Astrocyte (in vitro differentiated cells and primary cell): ENCODE results near the gene OBSL1. TPM values are rescaled to one million over a fixed set of nuclear protein-coding genes. Genes with fewer than 3 reads are reported as not detected.

ENCODE experiments used
- DNase-seq: peaks from one replicate; pipeline ENCODE4 v3.0.0-alpha.2; 2010; ENCODE audit warnings: low read depth
- FAIRE-seq: peaks from 2 replicates; lab custom pipeline; 2011; peaks lifted over from hg19 to GRCh38; lab: Jason Lieb, UNC
- H2AFZ ChIP-seq: 2 replicates; pipeline ENCODE4 v1.6.0; 2012; ENCODE audit warnings: low read depth, low read length, inconsistent platforms
- H3K27ac ChIP-seq: 2 replicates; pipeline ENCODE4 v1.5.1; 2011; ENCODE audit warnings: low read depth, low read length, inconsistent platforms
- H3K27me3 ChIP-seq: 2 replicates; pipeline ENCODE4 v1.6.0; 2011; ENCODE audit warnings: low read length, inconsistent platforms; ENCODE audit not compliant: insufficient read depth
- H3K36me3 ChIP-seq: 2 replicates; pipeline ENCODE4 v1.5.1; 2011; ENCODE audit warnings: low read length, inconsistent platforms; ENCODE audit not compliant: insufficient read depth
- H3K4me1 ChIP-seq: 2 replicates; pipeline ENCODE4 v1.5.1; 2011; ENCODE audit warnings: low read length, inconsistent platforms; ENCODE audit not compliant: insufficient read depth
- H3K4me2 ChIP-seq: 2 replicates; pipeline ENCODE4 v1.6.0; 2012; ENCODE audit warnings: low read length, inconsistent platforms
- H3K4me3 ChIP-seq: 2 replicates; pipeline ENCODE4 v1.5.1; 2011; ENCODE audit warnings: low read depth, mild to moderate bottlenecking, low read length, inconsistent platforms; ENCODE audit not compliant: insufficient read depth
- H3K79me2 ChIP-seq: 2 replicates; pipeline ENCODE4 v1.6.0; 2012; ENCODE audit warnings: mild to moderate bottlenecking, low read length, inconsistent platforms; ENCODE audit not compliant: insufficient read depth
- H3K9ac ChIP-seq: 2 replicates; pipeline ENCODE4 v1.6.0; 2012; ENCODE audit warnings: mild to moderate bottlenecking, low read length, inconsistent platforms
- H3K9me3 ChIP-seq: 2 replicates; pipeline ENCODE4 v1.5.1; 2012; ENCODE audit warnings: low read depth, mild to moderate bottlenecking, low read length, inconsistent platforms; ENCODE audit not compliant: insufficient read depth
- H4K20me1 ChIP-seq: 2 replicates; pipeline ENCODE4 v1.6.0; 2012; ENCODE audit warnings: low read length, inconsistent platforms; ENCODE audit not compliant: insufficient read depth
- H3K27ac Mint-ChIP-seq: one replicate; pipeline ENCODE4 v1.8.0; 2021; ENCODE audit warnings: mild to moderate bottlenecking, mixed read lengths; ENCODE audit not compliant: unreplicated experiment
- H3K27me3 Mint-ChIP-seq: one replicate; pipeline ENCODE4 v1.8.0; 2021; ENCODE audit warnings: low read depth, mixed read lengths; ENCODE audit not compliant: unreplicated experiment
- H3K36me3 Mint-ChIP-seq: one replicate; pipeline ENCODE4 v1.8.0; 2021; ENCODE audit warnings: low read depth, mixed read lengths; ENCODE audit not compliant: unreplicated experiment
- H3K4me1 Mint-ChIP-seq: one replicate; pipeline ENCODE4 v1.8.0; 2021; ENCODE audit warnings: low read depth, mixed read lengths; ENCODE audit not compliant: unreplicated experiment
- H3K4me3 Mint-ChIP-seq: one replicate; pipeline ENCODE4 v1.8.0; 2021; ENCODE audit warnings: mild to moderate bottlenecking, moderate library complexity, mixed read lengths; ENCODE audit not compliant: unreplicated experiment
- H3K9me3 Mint-ChIP-seq: one replicate; pipeline ENCODE4 v1.8.0; 2021; ENCODE audit warnings: mild to moderate bottlenecking, mixed read lengths; ENCODE audit not compliant: unreplicated experiment
- EZH2 ChIP-seq: IDR thresholded peaks from 2 replicates; pipeline ENCODE4 v1.6.1; 2012; ENCODE audit warnings: mild to moderate bottlenecking, low read length, inconsistent platforms; ENCODE audit not compliant: insufficient read depth
- total RNA-seq: library from RNA; stranded (reverse); gene quantifications from 2 replicates; pipeline ENCODE4 v1.2.1, GENCODE V29; 2021
- TF ChIP-seq, protein P1 (sequence below): IDR thresholded peaks from 2 replicates; pipeline ENCODE4 v1.5.1; 2011; ENCODE audit warnings: low read depth, mild to moderate bottlenecking, inconsistent platforms, low read length, moderate library complexity; ENCODE audit not compliant: insufficient read depth

OBSL1 gene
- total RNA-seq, 1 donor from 2014 or later = 77.5 TPM

GRCh38 chr2:219559156-219559915, 12.0 kb downstream of the OBSL1 start:
- Histone ChIP-seq H3K9ac (no peak overlapping the region), H4K20me1 (peaks cover 8% of the 10 kb centered on the region), H3K27ac (no peak overlapping the region), H3K36me3 (no peaks in the 10 kb centered on the region), H3K79me2 (no peaks in the 10 kb centered on the region), H3K9me3 (no peaks in the 10 kb centered on the region), H2AFZ (no peak overlapping the region), H3K4me2 (no peak overlapping the region), H3K27me3 (no peaks in the 10 kb centered on the region), H3K4me1 (no peaks in the 10 kb centered on the region), H3K4me3 (no peak overlapping the region)
- FAIRE-seq = no peak
- Mint-ChIP-seq H3K9me3 (no peaks in the 10 kb centered on the region), H3K4me3 (no peak overlapping the region), H3K27ac (no peak overlapping the region), H3K27me3 (no peaks in the 10 kb centered on the region), H3K36me3 (peaks cover 18% of the 10 kb centered on the region), H3K4me1 (peaks cover 10% of the 10 kb centered on the region)
- DNase-seq = no peak
- TF ChIP-seq, protein P1, sequence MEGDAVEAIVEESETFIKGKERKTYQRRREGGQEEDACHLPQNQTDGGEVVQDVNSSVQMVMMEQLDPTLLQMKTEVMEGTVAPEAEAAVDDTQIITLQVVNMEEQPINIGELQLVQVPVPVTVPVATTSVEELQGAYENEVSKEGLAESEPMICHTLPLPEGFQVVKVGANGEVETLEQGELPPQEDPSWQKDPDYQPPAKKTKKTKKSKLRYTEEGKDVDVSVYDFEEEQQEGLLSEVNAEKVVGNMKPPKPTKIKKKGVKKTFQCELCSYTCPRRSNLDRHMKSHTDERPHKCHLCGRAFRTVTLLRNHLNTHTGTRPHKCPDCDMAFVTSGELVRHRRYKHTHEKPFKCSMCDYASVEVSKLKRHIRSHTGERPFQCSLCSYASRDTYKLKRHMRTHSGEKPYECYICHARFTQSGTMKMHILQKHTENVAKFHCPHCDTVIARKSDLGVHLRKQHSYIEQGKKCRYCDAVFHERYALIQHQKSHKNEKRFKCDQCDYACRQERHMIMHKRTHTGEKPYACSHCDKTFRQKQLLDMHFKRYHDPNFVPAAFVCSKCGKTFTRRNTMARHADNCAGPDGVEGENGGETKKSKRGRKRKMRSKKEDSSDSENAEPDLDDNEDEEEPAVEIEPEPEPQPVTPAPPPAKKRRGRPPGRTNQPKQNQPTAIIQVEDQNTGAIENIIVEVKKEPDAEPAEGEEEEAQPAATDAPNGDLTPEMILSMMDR = no peak
- no peak for TF ChIP-seq EZH2

GRCh38 chr2:219557791-219558785, 13.3 kb downstream of the OBSL1 start:
- Mint-ChIP-seq H3K27ac (no peak overlapping the region), H3K4me1 (peaks cover 10% of the 10 kb centered on the region), H3K4me3 (no peak overlapping the region), H3K27me3 (peaks cover 5% of the 10 kb centered on the region), H3K36me3 (peaks cover 10% of the 10 kb centered on the region), H3K9me3 (no peaks in the 10 kb centered on the region)
- no peak overlapping the region for H2AFZ ChIP-seq
- no peaks in the 10 kb centered on the region for H4K20me1 ChIP-seq
- no peak overlapping the region for H3K27ac ChIP-seq
- no peaks in the 10 kb centered on the region for H3K36me3 ChIP-seq
- H3K4me3 ChIP-seq = no peak overlapping the region
- TF ChIP-seq EZH2 = no peak
- TF ChIP-seq, protein P1 = no peak
- no peak overlapping the region for H3K4me2 ChIP-seq
- FAIRE-seq (no peak), DNase-seq (no peak)
- no peaks in the 10 kb centered on the region for H3K27me3 ChIP-seq
- no peaks in the 10 kb centered on the region for H3K79me2 ChIP-seq
- peaks cover 3% of the 10 kb centered on the region for H3K4me1 ChIP-seq
- no peak overlapping the region for H3K9ac ChIP-seq
- no peaks in the 10 kb centered on the region for H3K9me3 ChIP-seq
